Kidney (tissue), 14 donors: Measurements from ENCODE around the gene TM2D1. TPM values are rescaled to one million over a fixed set of nuclear protein-coding genes. Genes with fewer than 3 reads are reported as not detected.

ENCODE experiments used
- DNase-seq, 5 donors: peaks; one replicate each; pipeline ENCODE4 v3.0.0-alpha.2; 2013 to 2020
- FAIRE-seq: peaks from 2 replicates; lab custom pipeline; 2012; peaks lifted over from hg19 to GRCh38; lab: Jason Lieb, UNC
- H3K27ac ChIP-seq, 2 donors: one replicate each; pipeline ENCODE4 v1.7.0; 2013; ENCODE audit warnings: low read depth in 2 of 2, low read length in 2 of 2, inconsistent platforms in 1 of 2
- H3K27me3 ChIP-seq: one replicate; pipeline ENCODE4 v1.7.1; 2013; ENCODE audit warnings: low read length, inconsistent platforms; ENCODE audit not compliant: control insufficient read depth, insufficient read depth
- H3K36me3 ChIP-seq, 3 donors: one replicate each; pipeline versions ENCODE4 v1.7.0 to v1.7.1; 2013; ENCODE audit warnings: low read length in 3 of 3, control low read depth in 1 of 3, inconsistent platforms in 1 of 3; ENCODE audit not compliant: insufficient read depth in 3 of 3, control insufficient read depth in 2 of 3
- H3K4me1 ChIP-seq, 3 donors: one replicate each; pipeline versions ENCODE4 v1.7.0 to v1.7.1; 2013; ENCODE audit warnings: low read length in 3 of 3, inconsistent platforms in 1 of 3, low read depth in 1 of 3; ENCODE audit not compliant: control insufficient read depth in 2 of 3, insufficient read depth in 2 of 3
- H3K4me3 ChIP-seq, 3 donors: one replicate each; pipeline versions ENCODE4 v1.7.0 to v1.8.1; 2013; ENCODE audit warnings: low read length in 3 of 3, control low read depth in 1 of 3, inconsistent platforms in 1 of 3
- H3K9ac ChIP-seq, 3 donors: one replicate each; pipeline versions ENCODE4 v1.7.0 to v1.7.1; 2013; ENCODE audit warnings: low read length in 3 of 3, control low read depth in 1 of 3, inconsistent platforms in 1 of 3
- H3K9me3 ChIP-seq, 3 donors: one replicate each; pipeline versions ENCODE4 v1.7.0 to v1.7.1; 2013; ENCODE audit warnings: low read length in 3 of 3, control low read depth in 1 of 3, inconsistent platforms in 1 of 3; ENCODE audit not compliant: control insufficient read depth in 2 of 3, insufficient read depth in 1 of 3
- intact Hi-C: fragments of 100-400 bp; cut with DNase I; formaldehyde crosslinking; loops from one replicate; pipeline ENCODE4 v1.11.1; 2022
- polyA plus RNA-seq: library from polyadenylated mRNA; stranded (reverse); fragments of 350-450 nt; fragmentation: Illumina TruSeq; extraction: RNeasy Lipid Tissue Mini Kit (QIAGEN cat#74804); gene quantifications from one replicate; pipeline ENCODE4 v1.2.3, GENCODE V29; 2014; ENCODE audit warnings: low read depth, low replicate concordance; ENCODE audit not compliant: insufficient read depth
- total RNA-seq: library from RNA; stranded (reverse); fragmentation: NEBNext Ultra II Directional; extraction: Animal tissue kit (Norgen Biotek cat#: 25700); gene quantifications from one replicate; pipeline ENCODE4 v1.2.1, GENCODE V29; 2021
- TF ChIP-seq, protein P1 (sequence below): IDR thresholded peaks from 3 replicates; pipeline ENCODE4 v1.5.1; 2012; ENCODE audit warnings: mild to moderate bottlenecking, moderate library complexity, borderline replicate concordance; ENCODE audit not compliant: insufficient read depth; ENCODE audit errors: extremely low read depth
- donor health status: control.
- donor health status: control.
- donor health status: control.
- donor health status: control.
- donor health status: control.
- donor health status: DM: yes; HTN: yes; CAD: no.
- donor health status: Normal renal cell carcinoma (clear cell type).

TM2D1 gene
- total and polyA plus RNA-seq, 2 donors from 2014 or later: 49.6 to 52.6 TPM

DNA sequence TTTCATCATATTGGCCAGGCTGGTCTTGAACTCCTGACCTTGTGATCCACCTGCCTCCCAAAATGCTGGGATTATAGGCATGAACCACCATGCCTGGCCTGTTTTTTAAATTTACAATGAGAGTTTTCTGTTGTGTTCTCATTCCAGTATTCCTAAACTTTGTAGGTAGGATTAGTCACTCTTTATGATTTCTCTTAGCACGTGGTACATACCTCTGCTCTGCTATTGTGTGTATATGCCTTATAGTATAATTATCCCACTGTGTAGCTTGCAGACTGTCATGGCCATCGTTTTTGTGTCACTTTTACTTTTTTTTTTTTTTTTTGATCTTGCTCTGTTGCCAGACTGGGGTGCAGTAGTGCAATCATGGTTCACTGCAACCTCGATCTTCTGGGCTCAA is 31.8 kb upstream of the TM2D1 start:
- intact Hi-C loops: no loop called here
- TF ChIP-seq, protein P1, sequence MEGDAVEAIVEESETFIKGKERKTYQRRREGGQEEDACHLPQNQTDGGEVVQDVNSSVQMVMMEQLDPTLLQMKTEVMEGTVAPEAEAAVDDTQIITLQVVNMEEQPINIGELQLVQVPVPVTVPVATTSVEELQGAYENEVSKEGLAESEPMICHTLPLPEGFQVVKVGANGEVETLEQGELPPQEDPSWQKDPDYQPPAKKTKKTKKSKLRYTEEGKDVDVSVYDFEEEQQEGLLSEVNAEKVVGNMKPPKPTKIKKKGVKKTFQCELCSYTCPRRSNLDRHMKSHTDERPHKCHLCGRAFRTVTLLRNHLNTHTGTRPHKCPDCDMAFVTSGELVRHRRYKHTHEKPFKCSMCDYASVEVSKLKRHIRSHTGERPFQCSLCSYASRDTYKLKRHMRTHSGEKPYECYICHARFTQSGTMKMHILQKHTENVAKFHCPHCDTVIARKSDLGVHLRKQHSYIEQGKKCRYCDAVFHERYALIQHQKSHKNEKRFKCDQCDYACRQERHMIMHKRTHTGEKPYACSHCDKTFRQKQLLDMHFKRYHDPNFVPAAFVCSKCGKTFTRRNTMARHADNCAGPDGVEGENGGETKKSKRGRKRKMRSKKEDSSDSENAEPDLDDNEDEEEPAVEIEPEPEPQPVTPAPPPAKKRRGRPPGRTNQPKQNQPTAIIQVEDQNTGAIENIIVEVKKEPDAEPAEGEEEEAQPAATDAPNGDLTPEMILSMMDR: no peak
- FAIRE-seq: no peak

DNA sequence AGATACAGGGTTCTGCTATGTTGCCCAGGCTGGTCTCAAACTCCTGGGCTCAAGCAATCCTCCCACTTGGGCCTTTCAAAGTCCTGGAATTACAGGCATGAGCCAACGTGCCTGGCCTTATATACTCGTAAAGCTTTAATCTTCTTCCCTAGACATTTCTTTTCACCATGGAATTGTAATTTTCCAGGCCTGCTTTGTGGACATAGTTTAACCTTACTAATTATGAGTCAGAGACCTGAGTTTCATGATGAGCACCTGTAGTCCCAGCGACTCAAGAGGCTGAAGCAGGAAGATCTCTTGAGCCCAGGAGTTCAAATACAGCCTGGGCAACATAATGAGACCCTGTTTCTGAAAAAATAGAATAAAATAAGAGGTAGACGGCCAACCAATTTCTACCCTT is 29.6 kb upstream of the TM2D1 start:
- Histone ChIP-seq H3K4me3 (no peak overlapping the region), H3K9ac (no peak overlapping the region), H3K4me1 (no peaks in the 10 kb centered on the region), H3K36me3 (peaks cover 0 to 3% (median 0%) of the 10 kb centered on the region in 3 donors), H3K27ac (no peak overlapping the region), H3K27me3 (no peaks in the 10 kb centered on the region), H3K9me3 (no peaks in the 10 kb centered on the region)
- TF ChIP-seq, protein P1: no peak
- no peak for FAIRE-seq
- DNase-seq: no peak
- intact Hi-C loops: no loop called here

More for the DNA sequence above, 31.8 kb upstream of the TM2D1 start:
- no peak for DNase-seq
- H3K9ac ChIP-seq: no peak overlapping the region
- no peaks in the 10 kb centered on the region for H3K9me3 ChIP-seq
- no peak overlapping the region for H3K27ac ChIP-seq
- peaks cover 0 to 3% (median 0%) of the 10 kb centered on the region in 3 donors for H3K36me3 ChIP-seq
- H3K4me1 ChIP-seq: no peaks in the 10 kb centered on the region
- no peak overlapping the region for H3K4me3 ChIP-seq
- no peaks in the 10 kb centered on the region for H3K27me3 ChIP-seq

DNA sequence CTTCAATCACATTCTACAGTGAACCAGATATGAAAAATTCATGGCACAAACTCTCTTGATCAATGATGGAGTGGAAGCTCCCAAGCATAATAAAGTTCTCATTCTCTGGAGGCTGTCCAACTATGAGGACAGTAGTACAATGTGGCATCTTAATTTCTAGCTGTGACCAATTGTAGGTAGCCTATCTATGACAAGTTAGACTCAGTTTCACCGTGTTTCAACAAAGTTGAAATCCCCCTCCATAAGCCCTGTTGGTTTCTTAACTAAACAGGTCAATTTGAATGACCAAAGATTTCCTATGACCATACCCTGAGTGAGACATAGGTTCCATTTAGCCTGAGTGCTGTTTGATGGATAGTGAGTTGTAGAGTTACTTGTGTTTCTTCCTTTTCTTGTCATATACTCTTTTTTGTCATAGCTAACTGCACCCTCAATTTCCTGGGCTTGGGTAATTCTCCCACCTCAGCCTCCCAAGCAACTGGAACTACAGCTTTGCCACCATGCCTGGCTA is 29.1 kb upstream of the TM2D1 start:
- FAIRE-seq: no peak

More for the DNA sequence above, 29.1 kb upstream of the TM2D1 start:
- H3K4me1 ChIP-seq: no peaks in the 10 kb centered on the region
- intact Hi-C loops: no loop called here
- TF ChIP-seq, protein P1: no peak
- no peaks in the 10 kb centered on the region for H3K9me3 ChIP-seq
- no peak overlapping the region for H3K4me3 ChIP-seq
- H3K36me3 ChIP-seq: peaks cover 0 to 3% (median 0%) of the 10 kb centered on the region in 3 donors
- H3K27me3 ChIP-seq: no peaks in the 10 kb centered on the region
- H3K9ac ChIP-seq: no peak overlapping the region
- DNase-seq: no peak
- H3K27ac ChIP-seq: no peak overlapping the region
